ENCODE results near the gene DDAH2.

Gene DDAH2, protein sequence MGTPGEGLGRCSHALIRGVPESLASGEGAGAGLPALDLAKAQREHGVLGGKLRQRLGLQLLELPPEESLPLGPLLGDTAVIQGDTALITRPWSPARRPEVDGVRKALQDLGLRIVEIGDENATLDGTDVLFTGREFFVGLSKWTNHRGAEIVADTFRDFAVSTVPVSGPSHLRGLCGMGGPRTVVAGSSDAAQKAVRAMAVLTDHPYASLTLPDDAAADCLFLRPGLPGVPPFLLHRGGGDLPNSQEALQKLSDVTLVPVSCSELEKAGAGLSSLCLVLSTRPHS

GRCh38 chr6:31728767-31729514, at the start of gene DDAH2:
Gene DDAH2 (minus strand): TSS chr6:31729299. CDS start chr6:31729161, 138 bp downstream.
- no peak for DNase-seq

- DNase-seq = no peak
Measured at GRCh38 chr6:31778193-31778592, 49.1 kb upstream of the DDAH2 start.

DNA sequence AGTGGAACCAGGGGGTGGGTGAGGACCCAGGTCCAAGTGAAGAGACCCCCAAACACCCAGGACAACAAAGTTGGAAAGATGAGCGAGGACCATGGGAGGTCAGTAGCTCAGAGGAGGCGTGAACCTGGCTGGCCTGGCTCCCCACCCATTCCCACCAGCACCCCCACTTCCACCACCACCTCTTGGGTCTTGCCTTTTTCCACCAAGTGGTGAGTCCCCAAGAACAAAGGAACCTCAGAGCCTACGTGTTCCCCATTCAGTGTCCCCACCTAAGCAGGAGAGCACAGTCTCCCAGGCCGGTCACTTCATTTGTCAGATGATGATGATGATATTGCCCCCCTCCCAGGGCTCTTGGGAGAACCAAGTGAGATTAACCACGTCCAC, 48.6 kb upstream of the DDAH2 start:
- DNase-seq = no peak

GRCh38 chr6:31776989-31777666, 48.0 kb upstream of the DDAH2 start, which contains the start of gene VWA7:
Gene VWA7 (minus strand): TSS chr6:31777328. CDS start chr6:31776779, 549 bp downstream.
- DNase-seq = peak; percentile 83

- no peak for DNase-seq
Measured at GRCh38 chr6:31776485-31776988, 47.4 kb upstream of the DDAH2 start.

- DNase-seq = no peak
Measured at GRCh38 chr6:31775633-31776484, 46.8 kb upstream of the DDAH2 start.

GRCh38 chr6:31775184-31775583, 46.1 kb upstream of the DDAH2 start:
- DNase-seq = no peak

GRCh38 chr6:31771992-31772358, 42.9 kb upstream of the DDAH2 start:
- DNase-seq = no peak

DNA sequence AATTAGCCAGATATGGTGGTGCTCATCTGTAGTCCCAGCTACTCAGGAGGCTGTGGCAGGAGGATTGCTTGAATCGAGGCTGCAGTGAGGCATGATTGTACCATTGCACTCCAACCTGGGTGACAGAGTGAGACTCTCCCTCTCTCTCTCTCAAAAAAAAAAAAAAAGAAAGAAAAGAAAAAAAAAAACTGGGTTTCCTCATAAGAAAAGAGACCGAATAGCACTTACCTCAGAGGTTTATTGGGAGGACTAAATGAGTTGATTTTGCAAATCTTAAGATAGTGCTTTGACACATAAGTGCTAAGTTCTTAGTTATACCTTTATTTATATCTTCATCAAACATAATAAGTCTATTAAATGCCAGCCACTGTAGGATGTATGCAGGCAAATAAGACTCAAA, 41.8 kb upstream of the DDAH2 start:
- DNase-seq = no peak

DNA sequence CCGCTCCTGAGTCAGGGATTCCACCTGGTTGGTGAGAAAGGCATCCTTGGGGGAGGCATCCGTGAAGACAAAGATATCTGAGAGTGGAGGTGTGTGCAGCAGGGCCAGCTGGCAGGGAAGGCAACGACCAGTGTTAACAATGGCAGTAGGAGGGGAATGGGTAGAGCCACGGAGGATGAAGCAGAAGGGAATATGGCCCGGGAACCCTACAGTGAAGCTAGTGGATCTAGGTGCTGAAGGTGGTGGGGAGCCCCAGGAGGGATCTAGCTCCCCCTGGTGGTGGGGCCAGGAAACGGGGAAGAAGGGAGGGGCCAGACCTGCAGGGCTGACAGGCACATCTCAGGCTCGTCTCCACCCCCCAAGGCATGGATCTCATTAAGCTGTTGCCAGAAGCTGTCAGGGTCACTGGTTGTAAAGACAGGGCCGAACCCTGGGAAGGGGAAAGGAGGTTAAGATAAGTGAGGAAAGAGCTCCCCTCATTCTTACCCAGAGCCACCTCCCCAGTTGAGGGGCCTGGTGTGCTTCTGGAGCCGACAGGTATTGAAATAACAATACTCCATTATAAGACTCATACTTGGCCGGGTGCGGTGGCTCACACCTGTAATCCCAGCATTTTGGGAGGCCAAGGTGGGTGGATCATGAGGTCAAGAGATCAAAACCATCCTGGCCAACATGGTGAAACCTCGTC, 40.7 kb upstream of the DDAH2 start:
- peak; percentile 97 for DNase-seq

DNA sequence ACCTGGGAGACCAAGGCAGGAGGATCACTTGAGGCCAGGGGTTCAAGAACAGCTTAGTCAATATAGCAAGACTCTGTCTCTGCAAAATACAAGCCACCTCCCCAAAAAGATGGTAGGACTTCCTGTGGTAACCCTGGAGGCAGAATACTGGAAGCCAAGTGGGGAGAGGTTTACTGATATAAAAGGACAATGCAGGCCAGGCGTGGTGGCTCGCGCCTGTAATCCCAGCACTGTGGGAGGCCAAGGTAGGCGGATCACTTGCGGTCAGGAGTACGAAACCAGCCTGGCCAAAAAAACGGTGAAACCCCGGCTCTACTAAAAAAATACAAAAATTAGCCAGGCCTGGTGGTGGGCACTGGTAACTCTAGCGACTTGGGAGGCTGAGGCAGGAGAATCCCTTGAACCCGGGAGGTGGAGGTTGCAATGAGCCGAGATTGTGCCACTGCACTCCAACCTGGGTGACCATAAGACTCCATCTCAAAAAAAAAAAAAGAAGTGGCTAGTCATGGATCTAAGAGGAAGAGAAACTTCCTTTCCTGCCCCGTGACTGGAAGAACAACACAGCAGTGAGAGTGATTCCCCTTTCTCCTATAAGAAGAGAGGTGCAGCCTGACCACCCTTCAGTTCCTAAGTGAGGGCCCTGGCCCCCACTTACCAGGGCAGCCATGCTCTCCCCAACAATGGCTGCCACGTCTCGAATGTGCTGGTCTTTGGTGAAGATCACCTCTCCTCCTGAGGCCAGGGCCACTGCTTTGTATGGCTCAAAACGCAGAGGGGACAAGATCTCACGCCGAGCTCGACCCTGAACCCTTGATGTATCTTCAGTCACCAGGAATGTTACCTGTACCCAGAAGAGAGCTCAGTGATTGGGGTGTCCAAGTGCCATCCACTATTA, 39.5 kb upstream of the DDAH2 start:
- no peak for DNase-seq

DNA sequence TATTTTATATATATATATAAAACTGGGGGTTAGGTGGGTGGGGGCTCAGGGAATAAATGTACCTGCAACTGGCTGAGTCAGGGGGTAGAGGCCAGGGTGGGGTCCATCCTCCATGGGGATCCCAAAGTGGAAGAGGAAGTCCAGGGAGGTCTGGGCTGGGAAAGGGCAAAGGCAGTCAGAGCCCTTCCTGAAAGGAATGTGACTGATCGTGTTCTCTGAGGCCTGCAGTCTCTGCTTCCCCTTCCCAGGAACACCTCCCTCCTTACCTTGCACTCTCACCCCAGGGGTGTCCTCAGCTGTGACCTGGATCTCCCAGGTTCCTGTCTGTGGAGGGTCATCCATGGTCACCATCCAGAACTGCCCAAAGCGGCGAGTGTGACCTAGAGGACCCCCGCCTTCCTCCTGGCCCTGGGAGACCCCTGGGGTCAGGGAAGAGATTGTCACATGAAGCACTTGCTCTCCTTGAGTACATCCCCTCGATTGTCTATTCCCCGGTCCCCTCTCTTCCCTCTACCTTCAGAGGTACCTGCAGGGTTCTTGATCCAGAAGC, 38.1 kb upstream of the DDAH2 start:
- no peak for DNase-seq

DNA sequence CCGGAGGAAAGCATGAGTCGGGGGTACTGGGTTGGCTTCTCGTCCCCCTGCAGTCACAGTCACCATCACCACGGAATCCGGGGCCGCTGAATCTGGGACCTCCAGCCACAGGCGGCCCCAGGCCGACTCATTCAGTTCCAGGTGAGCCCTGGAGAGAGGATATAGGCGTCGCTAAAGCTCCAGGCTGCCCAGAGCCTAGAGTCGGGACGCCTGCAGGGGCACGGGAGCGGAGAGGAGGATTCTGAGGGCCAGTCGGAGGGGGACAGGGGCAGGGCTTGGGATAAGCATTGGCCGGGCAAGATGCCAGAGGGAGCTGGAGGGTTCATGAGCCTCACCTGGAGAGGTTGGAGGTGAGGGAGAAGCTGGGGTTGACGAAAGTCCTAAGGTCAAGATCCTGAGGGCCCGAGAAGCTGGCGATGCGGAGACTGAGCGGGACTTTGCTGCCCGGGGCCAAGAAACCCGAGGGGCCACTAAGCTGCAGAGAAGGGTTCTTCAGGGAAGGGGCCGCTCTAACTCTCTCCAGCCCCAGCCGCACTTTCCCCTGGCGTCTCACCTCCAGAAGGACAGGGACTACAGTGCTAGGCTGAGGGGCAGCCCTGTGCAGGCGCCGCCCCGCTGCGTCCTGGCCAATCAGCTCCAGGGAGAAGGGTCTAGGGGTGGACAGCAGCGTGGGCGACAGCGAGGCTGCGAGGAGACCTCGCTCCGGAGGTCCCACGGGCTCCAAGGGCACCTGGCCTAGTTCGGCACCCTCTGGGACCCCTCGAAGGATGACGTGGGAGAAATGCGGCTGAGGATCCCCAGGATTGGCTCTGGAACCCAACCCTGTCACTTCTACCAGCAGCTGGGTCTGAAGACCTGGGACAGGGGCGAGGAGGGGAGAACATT, 37.1 kb upstream of the DDAH2 start:
- no peak for DNase-seq

DNA sequence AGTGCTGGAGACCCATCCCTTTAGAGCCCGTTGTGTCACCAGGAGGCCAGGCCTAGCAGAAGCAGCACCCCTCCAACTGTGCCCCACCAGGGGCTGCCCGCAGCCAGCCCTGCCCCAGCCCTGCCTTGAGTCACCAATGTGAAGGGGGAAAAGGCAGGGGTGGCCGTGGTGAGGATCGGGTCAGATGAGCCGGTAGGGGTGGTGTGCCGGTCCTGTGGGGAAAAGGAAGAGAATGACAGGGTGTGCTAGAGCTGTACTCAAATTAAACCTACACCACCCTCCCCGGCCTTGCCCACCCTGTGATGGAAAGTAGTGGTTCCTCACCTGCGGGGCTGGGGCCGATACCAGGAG, 36.4 kb upstream of the DDAH2 start:
- DNase-seq = no peak

- no peak for DNase-seq
Measured at GRCh38 chr6:31764198-31764597, 35.1 kb upstream of the DDAH2 start.

GRCh38 chr6:31763619-31763940, 34.5 kb upstream of the DDAH2 start:
- no peak for DNase-seq

- DNase-seq = no peak
Measured at GRCh38 chr6:31762878-31763618, 33.9 kb upstream of the DDAH2 start.

GRCh38 chr6:31762356-31762755, 33.3 kb upstream of the DDAH2 start, which contains the start of gene SAPCD1:
Gene SAPCD1 (plus strand): TSS chr6:31762656. CDS start chr6:31763055, 399 bp downstream.
- no peak for DNase-seq

DNA sequence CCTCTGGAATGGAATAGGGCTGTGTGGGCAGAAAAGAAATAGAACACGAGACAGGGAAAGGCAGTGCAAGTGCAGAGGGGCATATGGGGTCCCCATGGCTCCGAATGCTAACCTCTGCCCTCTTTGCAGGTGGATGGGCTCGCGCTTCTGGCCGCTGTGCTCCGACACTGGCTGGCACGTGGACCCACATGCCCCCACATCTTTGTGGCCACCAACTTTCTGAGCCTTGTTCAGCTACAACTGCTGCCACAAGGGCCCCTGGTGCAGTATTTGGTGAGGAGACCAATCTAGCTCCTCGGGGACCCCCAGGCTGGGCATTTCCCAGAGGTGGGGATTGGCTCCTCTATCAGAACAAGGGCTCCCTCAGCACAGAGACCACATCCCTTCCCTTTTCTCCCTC, 32.2 kb upstream of the DDAH2 start:
- DNase-seq = no peak
